Stimulated activated CD4-positive, alpha-beta T cell treated with anti-CD3 and anti-CD28 coated beads, TNF-alpha, amount 100 ng/mL, for 4 hours (primary cell): ENCODE data around the gene RPS3.
"Not testable (repeated sequence)": the region's sequence is repeated elsewhere in the genome, so short reads cannot be mapped to it uniquely, and the experiment has no call there.

ENCODE experiments used
- DNase-seq, 3 experiments: peaks; one replicate each; pipeline ENCODE4 v3.0.0-alpha.2; 2020; ENCODE audit warnings: low read depth in 3 of 3

Gene RPS3

GRCh38 chr11:75399344-75400145, at the start of gene RPS3:
Gene RPS3 (plus strand): TSS chr11:75399518. CDS start chr11:75399548, 30 bp downstream.
- DNase-seq: peak; percentile 79 to 81 (median 80)

- no peak for DNase-seq
Measured at GRCh38 chr11:75349521-75350116, 49.7 kb upstream of the RPS3 start.

GRCh38 chr11:75350122-75350742, 49.1 kb upstream of the RPS3 start:
- no peak for DNase-seq

GRCh38 chr11:75350743-75351540, 48.4 kb upstream of the RPS3 start:
- DNase-seq: peak in 2 of 3 experiments; percentile 26 to 31

- peak in 1 of 3 experiments; percentile 27 for DNase-seq
Measured at GRCh38 chr11:75351541-75351790, 47.9 kb upstream of the RPS3 start, which contains the start of gene ARRB1. Gene ARRB1 (minus strand): TSS chr11:75351661. CDS start chr11:75351607, 54 bp downstream.

- peak in 2 of 3 experiments; percentile 29 to 33 for DNase-seq
Measured at GRCh38 chr11:75351791-75352587, 47.3 kb upstream of the RPS3 start.

- no peak for DNase-seq
Measured at GRCh38 chr11:75352588-75353206, 46.6 kb upstream of the RPS3 start.

GRCh38 chr11:75355051-75355450, 44.3 kb upstream of the RPS3 start:
- DNase-seq: no peak

- no peak for DNase-seq
Measured at GRCh38 chr11:75356613-75357012, 42.7 kb upstream of the RPS3 start.

GRCh38 chr11:75362285-75362684, 37.0 kb upstream of the RPS3 start:
- not testable (repeated sequence) for DNase-seq

- DNase-seq: no peak
Measured at GRCh38 chr11:75365711-75366181, 33.6 kb upstream of the RPS3 start.

- DNase-seq: not testable (repeated sequence)
Measured at GRCh38 chr11:75366826-75367225, 32.5 kb upstream of the RPS3 start.

GRCh38 chr11:75369560-75370255, 29.6 kb upstream of the RPS3 start:
- DNase-seq: no peak

GRCh38 chr11:75371949-75372876, 27.1 kb upstream of the RPS3 start:
- no peak for DNase-seq

GRCh38 chr11:75373201-75373600, 26.1 kb upstream of the RPS3 start:
- no peak for DNase-seq

- no peak for DNase-seq
Measured at GRCh38 chr11:75374646-75375045, 24.7 kb upstream of the RPS3 start.

GRCh38 chr11:75375626-75376025, 23.7 kb upstream of the RPS3 start:
- no peak for DNase-seq

GRCh38 chr11:75376175-75376574, 23.1 kb upstream of the RPS3 start:
- DNase-seq: no peak

GRCh38 chr11:75378776-75379175, 20.5 kb upstream of the RPS3 start:
- not testable (repeated sequence) for DNase-seq
